IPS-NIHi11 (cell line): ENCODE data around the gene CDK6.
A peak's percentile ranks its signal among the peaks of the same experiment; 100 is the strongest.

Source experiments
- DNase-seq: peaks from one replicate; pipeline ENCODE4 v3.0.0; 2012; ENCODE audit warnings: mixed read lengths, low spot score

The CDK6 gene

DNA sequence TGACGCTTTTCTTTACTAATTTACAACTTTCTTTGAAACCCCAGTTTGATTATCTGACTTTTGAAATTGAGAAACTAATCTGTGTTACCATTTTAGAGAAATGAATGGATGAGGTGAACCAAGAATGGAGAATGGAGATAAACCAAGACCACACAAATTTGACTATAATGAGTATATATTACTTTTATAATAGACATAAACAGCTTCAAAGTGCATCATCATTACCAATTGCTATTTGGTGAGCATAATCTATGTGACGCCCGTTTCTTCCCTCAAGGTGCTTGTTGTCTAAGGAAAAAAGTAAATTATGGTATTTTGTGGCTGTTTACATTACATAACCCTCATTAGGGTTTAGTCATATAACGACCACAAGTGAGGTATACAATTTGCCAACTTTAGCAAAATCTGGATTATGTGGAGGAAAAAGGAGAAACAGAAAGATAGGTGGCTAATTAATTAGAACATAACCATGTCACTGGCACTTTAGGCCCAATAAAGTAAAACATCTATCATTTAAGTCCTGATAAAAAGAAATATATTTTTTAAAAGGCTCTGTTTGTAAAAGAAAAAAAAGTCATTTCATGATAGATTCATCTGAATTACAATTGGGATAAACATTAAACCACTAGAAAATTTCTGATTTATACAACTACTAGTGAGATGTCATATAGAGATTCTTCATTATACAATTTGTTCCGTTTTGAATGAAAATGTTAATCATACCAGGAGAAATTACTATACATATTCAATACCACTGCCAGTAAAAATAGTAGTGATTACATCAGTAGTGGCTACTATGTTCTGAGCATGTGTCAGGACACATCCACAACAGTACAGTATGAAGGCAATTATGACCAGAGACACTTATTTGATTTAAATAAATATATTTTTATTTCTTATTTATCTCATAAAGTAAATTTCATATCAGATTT lies 128.0 kb downstream of the CDK6 start:
- DNase-seq, result no peak

- no peak for DNase-seq
Measured at GRCh38 chr7:92707435-92707834, 128.9 kb downstream of the CDK6 start.

GRCh38 chr7:92706563-92706962 lies 129.8 kb downstream of the CDK6 start:
- DNase-seq, result no peak

GRCh38 chr7:92705831-92706230 lies 130.5 kb downstream of the CDK6 start:
- DNase-seq, result no peak

- no peak for DNase-seq
Measured at GRCh38 chr7:92704858-92705257, 131.5 kb downstream of the CDK6 start.

GRCh38 chr7:92702535-92702934 lies 133.8 kb downstream of the CDK6 start:
- no peak for DNase-seq

GRCh38 chr7:92699966-92700514 lies 136.3 kb downstream of the CDK6 start:
- no peak for DNase-seq

GRCh38 chr7:92699560-92699959 lies 136.8 kb downstream of the CDK6 start:
- no peak for DNase-seq

DNA sequence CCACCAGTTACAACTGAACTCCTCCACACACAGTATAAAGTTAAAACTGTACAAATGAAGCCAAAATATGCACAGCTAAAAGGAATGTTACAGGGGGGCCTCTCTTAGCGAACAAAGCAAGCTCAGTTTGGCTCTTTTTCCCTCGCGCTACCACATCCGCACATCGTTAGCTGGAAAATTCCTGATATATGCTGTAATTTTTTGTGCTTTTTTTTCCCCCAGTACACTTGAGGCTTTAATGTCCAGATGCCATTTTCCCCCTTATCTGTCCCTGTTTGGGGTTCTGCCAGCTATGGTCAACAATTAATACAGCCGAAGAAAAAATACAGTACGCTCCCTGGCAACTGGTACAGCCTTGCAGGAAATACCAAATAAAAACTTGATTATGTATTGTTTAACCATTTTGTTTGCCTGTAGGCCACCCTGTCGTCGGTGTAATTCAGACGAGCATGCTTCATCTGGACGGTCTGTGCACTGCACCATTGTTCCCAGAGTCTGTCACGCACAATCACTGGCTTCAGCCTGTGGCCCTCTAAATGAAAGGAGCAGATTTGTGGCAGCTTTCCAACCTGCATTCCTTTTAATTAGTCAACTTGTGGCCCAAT lies 138.0 kb downstream of the CDK6 start:
- no peak for DNase-seq

DNA sequence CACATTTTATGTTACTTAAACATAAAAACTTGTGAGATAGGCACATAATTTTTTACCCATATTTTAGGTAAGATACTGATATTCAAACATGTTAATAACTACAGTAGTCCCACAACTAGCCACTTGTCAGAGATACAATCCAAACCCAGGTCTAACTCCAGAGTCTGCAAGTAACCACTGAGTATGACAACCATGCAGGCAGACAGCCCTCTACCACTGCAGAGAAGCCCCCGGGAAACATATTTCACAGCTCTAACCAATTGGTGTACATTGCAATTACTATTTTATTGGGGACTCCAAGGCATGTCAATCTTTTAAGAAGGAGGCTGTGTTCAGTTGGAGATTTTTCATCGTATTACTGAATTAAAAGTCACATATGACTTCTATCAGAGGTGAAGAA lies 139.0 kb downstream of the CDK6 start:
- DNase-seq, result no peak

GRCh38 chr7:92697012-92697411 lies 139.4 kb downstream of the CDK6 start:
- no peak for DNase-seq

GRCh38 chr7:92696584-92696983 lies 139.8 kb downstream of the CDK6 start:
- DNase-seq, result no peak

DNA sequence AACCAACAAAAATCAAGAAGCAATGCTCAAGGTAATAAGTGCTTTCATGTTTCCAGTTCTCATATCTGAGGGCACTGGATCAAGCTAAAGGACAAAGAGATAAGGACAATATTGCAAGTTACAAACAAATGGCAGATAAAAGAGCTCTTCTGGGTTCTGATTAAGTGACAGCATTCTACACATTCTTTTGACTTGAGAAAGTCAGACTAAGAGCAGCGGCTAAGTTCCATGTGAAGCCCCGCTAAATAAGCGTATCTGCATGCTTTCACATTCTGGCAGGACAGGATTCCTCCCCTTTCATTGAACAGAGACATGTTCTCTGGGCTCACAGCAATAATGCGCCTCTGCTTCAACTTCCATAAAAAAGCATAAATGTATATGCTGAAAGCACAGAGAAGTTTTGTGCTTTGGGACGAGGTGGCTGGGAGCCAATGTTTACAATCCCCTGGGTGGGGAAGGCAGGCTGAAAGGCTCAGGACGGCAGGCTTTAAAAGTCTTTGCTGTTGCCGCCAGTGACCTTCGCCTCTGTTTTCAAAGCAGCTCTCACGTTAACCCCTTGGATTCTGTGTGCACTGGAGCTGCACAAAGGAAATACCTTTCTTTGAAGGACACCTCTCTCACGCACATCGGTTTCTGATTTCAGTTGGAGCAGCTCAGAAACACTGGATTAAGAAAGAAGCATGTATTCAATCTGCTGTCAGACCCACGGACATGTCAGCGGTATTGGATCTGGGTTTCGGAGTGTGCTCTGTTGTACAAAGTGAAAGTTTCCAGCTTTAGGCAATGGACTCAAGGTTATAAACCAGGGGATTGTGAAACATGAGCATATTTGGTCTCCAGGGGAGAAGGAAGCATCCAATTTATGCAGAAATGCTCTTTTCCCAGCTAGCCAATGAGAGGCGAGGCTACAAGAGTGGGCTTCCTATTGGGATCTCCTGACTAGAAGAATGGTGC lies 140.8 kb downstream of the CDK6 start:
- peak; percentile 61 for DNase-seq

- no peak for DNase-seq
Measured at GRCh38 chr7:92694211-92694610, 142.2 kb downstream of the CDK6 start.

DNA sequence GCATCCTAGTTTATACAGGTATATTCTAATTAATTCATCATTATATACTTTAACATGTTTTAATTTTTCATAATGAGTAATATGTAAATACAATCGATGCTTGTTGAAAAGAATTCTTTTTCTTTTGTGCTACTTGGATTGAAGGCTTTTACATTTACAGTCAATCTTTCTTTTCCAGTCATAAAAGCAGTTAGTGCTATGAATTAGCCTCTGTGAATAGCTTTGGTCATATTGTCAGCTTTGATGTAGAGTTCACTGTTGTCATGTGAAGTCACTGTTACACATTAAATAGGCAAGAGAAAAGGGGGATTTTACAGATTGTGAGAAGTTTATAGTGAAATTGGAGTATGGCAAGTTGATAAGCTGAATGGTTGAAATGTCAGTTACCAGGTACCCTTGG lies 142.9 kb downstream of the CDK6 start:
- DNase-seq, result no peak

DNA sequence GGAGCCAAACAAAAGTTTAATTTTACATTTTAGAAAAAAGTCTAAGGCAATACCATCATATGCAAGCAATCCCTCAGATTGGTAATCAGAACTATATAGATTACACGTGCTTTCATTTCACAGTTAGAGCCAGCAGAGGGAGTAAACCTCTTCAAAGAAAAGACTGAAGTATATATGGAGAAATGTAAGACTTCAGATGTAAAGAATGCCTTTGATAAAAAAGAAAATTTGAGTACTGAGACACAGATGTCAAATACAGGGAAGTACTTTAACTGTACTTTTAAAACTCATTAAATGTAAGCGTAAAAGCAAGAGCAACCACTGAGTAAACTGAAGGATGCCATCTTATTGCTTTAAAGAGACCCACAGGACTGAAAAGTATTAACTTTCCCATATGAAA lies 144.8 kb downstream of the CDK6 start:
- DNase-seq, result peak; percentile 30

DNA sequence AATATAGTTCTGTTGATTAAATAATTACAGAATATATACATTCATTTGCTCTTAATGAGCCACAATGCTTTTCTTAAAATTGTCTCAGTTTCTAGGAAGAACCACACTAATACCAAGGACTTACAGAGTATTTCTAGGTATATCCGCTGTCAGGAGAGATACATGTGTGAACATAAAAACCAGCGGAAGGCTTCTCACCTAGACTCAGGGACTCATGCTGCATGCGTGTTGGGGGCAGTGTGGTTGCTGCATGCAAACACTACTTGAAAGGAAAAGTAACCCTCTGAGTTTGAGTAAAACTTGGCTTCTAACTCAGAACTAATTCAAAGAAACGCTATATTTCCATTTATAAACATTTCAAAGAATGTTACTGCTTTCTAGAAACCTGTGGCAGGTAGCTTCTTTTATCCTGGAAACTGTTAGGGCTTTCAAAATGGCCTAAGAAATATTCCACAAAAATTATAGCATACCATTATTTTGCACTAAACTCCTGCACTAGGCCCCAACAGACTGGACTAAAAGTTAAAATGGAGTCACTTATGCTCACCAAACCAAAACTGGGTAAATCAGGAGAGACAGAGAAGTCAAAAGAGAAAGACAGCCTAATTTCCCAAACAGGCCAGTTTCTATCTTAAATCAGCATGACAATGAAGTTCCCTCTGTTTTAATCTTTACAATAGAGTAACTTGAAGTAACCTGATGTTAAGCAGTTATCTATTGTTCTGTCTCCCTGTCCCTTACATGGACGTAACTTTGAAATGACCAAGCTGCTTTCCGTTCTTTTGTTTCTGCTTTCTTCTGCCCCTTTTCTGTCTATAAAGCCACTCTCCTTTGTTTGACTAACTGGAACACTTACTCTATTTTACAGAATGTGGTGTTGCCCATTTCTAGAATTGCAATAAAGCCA lies 151.0 kb downstream of the CDK6 start:
- no peak for DNase-seq

DNA sequence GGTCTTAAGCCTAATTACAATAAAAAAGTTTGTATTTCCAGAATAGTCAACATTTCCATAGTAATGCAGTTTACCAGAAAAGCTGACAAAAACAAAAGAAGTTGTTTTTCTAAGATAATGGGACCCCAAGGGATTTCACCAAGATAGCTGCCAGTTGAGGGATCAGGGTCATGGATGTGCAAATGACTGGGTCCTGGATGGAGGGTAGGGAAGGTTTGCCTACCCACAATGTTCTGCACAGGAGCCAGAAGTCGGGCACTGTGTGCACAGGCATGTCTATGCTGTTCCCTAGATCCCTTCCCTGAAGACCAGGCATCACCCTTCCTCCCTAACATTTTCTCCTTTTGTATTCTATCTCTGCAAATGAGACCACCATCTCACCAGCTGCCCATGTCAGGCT lies 152.1 kb downstream of the CDK6 start:
- DNase-seq, result no peak

DNA sequence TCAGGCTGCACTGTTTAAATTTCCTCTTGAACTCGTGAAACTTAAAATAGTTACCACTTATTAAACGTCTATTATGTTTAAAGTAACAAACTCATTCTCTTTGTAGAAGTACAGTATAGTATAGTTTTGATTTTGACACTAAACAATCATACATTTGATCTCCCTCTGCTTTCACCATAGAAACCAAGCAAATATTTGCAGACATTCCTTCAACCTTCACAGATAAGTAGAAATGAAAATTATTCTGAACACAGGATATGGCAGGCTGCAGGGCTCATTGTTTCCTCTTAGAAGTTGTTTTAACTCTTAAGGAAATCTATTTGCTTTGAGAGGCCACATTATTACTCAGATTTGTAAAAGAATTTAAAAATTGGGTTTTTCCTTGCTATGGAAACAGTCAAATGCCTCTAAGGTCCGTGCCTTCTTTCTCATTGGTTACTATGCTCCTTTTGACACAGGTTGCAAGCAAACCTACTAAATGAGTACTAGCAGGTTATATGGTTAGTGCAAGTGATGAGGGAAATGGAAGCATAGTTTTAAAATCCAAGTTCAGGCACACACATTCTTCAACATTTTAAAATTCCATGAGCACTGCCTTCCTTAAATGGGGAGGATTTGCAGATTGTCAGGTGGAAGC lies 153.4 kb downstream of the CDK6 start:
- DNase-seq, result no peak

- no peak for DNase-seq
Measured at GRCh38 chr7:92682330-92682729, 154.0 kb downstream of the CDK6 start.

- no peak for DNase-seq
Measured at GRCh38 chr7:92681633-92682032, 154.7 kb downstream of the CDK6 start.
